HCT116 (cell line): Measurements from ENCODE around the gene POLR2H.

Experiments
- CEBPB ChIP-seq: IDR thresholded peaks from 2 replicates; pipeline ENCODE4 v1.6.1; 2012; ENCODE audit warnings: low read depth
- POLR2AphosphoS5 ChIP-seq: IDR thresholded peaks from 2 replicates; pipeline ENCODE4 v1.6.1; 2011; ENCODE audit warnings: mild to moderate bottlenecking, low read depth, low read length, moderate library complexity
- TF ChIP-seq, protein P1 (sequence below), 3 experiments: fragments of 200-600 bp in 1 of 3; sonication (generic) in 1 of 3; IDR thresholded peaks in 2 of 3; conservative IDR thresholded peaks in 1 of 3; 2 replicates each; pipeline ENCODE4 v1.5.1; 2012 to 2017; ENCODE audit warnings: low read depth in 2 of 3, low read length in 2 of 3, antibody characterized with exemption in 1 of 3, borderline replicate concordance in 1 of 3, control low read depth in 1 of 3, mild to moderate bottlenecking in 1 of 3, mixed read lengths in 1 of 3, mixed run types in 1 of 3, moderate library complexity in 1 of 3; ENCODE audit not compliant: insufficient read depth in 1 of 3

DNA sequence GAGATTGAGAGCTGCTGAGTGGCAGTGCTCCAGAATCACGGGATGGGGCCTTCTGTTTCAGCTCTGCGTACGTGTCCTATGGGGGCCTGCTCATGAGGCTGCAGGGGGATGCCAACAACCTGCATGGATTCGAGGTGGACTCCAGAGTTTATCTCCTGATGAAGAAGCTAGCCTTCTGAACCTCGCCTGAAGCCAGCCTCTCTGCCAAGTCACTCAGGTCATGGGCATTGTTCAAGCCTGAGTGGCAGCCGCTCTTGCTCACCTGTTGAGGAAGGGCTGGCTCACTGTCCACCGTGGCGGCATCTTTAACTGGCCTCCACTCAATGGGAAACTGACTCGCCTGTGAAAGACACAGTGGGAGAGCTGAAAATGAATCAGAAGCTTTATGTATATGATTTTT, 6.6 kb downstream of the POLR2H start:
- TF ChIP-seq POLR2AphosphoS5: no peak
- no peak for TF ChIP-seq CEBPB
- TF ChIP-seq, protein P1, sequence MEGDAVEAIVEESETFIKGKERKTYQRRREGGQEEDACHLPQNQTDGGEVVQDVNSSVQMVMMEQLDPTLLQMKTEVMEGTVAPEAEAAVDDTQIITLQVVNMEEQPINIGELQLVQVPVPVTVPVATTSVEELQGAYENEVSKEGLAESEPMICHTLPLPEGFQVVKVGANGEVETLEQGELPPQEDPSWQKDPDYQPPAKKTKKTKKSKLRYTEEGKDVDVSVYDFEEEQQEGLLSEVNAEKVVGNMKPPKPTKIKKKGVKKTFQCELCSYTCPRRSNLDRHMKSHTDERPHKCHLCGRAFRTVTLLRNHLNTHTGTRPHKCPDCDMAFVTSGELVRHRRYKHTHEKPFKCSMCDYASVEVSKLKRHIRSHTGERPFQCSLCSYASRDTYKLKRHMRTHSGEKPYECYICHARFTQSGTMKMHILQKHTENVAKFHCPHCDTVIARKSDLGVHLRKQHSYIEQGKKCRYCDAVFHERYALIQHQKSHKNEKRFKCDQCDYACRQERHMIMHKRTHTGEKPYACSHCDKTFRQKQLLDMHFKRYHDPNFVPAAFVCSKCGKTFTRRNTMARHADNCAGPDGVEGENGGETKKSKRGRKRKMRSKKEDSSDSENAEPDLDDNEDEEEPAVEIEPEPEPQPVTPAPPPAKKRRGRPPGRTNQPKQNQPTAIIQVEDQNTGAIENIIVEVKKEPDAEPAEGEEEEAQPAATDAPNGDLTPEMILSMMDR (IDR thresholded peaks at IDR 0.05 in 2 of 3, conservative IDR thresholded peaks at IDR 0.05 in 1 of 3; ENCODE audit: borderline replicate concordance in 1 of 3, insufficient read depth in 1 of 3, low read depth in 2 of 3, low read length in 2 of 3): no peak
